Measurements from ENCODE around the gene RFX7. TPM values are rescaled to one million over a fixed set of nuclear protein-coding genes. Genes with fewer than 3 reads are reported as not detected.

Gene RFX7
- total RNA-seq, 8 experiments from 2014 or later = 6.8 to 23.7 (median 10.7) TPM

DNA sequence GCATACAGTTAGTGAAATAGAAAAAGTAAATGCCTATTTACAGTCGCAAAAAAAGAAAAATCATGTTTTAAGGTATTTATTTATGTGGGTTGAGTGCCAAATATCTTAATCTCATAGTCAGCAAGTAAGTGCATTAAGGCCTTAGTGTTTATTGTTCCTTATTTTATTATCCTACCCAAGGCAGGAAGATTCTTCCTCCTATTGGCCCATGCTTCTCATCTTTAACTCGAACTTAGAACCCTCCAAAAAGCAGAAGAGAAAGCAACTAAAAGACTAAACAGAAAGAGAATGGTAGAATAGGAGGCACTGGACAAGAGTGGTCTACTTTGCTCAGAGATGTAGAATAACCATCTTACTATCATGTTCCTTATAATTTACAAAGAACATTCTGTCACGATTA is 7.5 kb downstream of the RFX7 start:
- in situ Hi-C loops (cut with MboI; ENCODE audit: low pct_unique_long_range_greater_than_20kb in 2 of 9, low sequenced_read_pairs in 9 of 9, unreplicated experiment in 9 of 9) = no loop called here
- no peak overlapping the region for H3K27ac ChIP-seq
- no peak for ATAC-seq (replicated peaks in 6 of 8)
- H3K4me3 ChIP-seq = no peak overlapping the region
- WGBS, 10 experiments = 70 to 100% (median 95%) methylated on average over 2 to 3 of the region's 3 CpGs; no CpG with 5 or more reads in 2 of the 10 experiments
- peaks cover 5 to 7% of the 10 kb centered on the region in 2 donors for H3K4me1 ChIP-seq (replicated peaks in 1 of 2)

DNA sequence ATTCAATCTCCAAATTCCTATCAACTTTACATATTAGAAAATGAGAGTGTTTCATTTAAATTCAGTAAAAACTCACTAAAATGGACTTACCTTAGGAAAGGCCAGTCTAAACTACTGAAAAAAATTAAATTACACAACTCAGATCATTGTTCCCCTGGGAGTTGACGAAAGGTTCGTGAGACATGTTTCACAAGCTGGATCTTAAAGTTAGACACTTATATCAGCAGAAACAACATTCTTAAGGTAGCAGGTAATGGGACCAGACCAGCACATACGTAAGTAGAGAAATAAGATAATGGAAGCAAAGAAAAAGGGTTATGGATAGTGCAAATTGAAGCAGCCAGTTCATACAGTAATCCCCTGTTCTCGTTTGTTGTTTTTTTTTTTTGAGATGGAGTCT is 8.9 kb downstream of the RFX7 start:
- Histone ChIP-seq H3K27ac (no peak overlapping the region), H3K4me1 (replicated peaks in 1 of 2) (no peaks in the 10 kb centered on the region), H3K4me3 (no peak overlapping the region)
- 57 to 100% (median 94%) methylated on average over 1 to 4 of the region's 4 CpGs for WGBS, 10 experiments
- ATAC-seq (replicated peaks in 6 of 8) = no peak
- in situ Hi-C loops (cut with MboI; ENCODE audit: low pct_unique_long_range_greater_than_20kb in 2 of 9, low sequenced_read_pairs in 9 of 9, unreplicated experiment in 9 of 9) = no loop called here

DNA sequence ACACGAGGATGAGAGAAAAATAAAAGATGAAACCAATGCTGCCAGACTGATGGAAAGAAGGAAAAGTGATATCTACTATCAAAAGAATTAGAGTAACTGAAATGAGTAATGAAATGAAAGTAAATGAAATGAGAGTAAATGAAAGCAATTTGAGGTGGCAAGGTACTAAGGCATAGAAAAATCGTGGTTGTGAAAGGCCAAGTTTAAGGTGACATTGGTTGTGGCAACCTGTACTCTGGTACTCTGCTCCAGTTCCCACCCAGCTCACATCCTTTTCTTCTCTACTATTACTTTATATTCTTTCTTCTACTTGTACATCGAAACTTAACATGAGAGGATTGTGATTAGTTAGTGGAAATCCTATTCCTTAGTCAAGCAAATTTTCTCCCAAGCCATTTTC is 10.1 kb downstream of the RFX7 start:
- Histone ChIP-seq H3K27ac (no peak overlapping the region), H3K4me3 (no peak overlapping the region), H3K4me1 (replicated peaks in 1 of 2) (no peaks in the 10 kb centered on the region)
- WGBS, 10 experiments = 83 to 100% (median 97%) methylated on average over 1 to 3 of the region's 3 CpGs; no CpG with 5 or more reads in 1 of the 10 experiments
- in situ Hi-C loops (cut with MboI; ENCODE audit: low pct_unique_long_range_greater_than_20kb in 2 of 9, low sequenced_read_pairs in 9 of 9, unreplicated experiment in 9 of 9) = no loop called here
- no peak for ATAC-seq (replicated peaks in 6 of 8)

DNA sequence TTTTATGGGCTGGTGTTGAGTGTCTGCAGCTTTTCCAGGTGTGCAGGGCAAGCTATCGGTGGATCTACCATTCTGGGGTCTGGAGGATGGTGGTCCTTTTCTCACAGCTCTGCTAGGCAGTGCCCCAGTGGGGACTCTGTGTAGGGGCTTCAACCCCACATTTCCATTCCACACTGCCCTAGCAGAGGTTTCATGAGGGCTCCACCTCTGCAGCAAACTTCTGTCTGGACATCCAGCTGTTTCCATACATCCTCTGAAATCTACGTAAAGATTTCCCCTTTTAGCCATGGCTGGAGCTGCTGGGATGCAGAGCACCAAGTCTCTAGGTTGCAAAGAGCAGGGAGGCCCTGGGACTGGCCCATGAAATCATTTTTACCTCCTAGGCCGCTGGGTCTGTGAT is 11.6 kb downstream of the RFX7 start:
- in situ Hi-C loops (cut with MboI; ENCODE audit: low pct_unique_long_range_greater_than_20kb in 2 of 9, low sequenced_read_pairs in 9 of 9, unreplicated experiment in 9 of 9) = no loop called here
- WGBS, 10 experiments = 100% methylated on average over 1 to 2 of the region's 3 CpGs; no CpG with 5 or more reads in 3 of the 10 experiments
- Histone ChIP-seq H3K27ac (no peak overlapping the region), H3K4me1 (replicated peaks in 1 of 2) (no peaks in the 10 kb centered on the region), H3K4me3 (no peak overlapping the region)
- no peak for ATAC-seq (replicated peaks in 6 of 8)

DNA sequence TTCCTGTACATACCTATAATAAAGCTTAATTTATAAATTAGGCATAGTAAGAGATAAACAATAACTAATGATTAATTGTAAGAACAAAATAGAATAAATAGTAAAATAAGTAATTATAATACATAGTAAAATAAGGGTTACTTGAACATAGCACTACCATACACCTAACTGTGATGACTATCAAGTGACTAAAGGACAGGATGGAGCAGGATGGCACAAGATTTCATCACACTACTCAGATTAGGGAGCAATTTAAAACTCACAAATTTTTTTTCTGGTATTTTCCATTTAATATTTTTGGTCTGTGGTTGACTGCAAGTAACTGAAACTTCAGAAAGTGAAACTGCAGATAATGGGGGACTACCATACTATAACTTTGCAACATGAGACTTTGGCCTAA is 14.8 kb downstream of the RFX7 start:
- in situ Hi-C loops (cut with MboI; ENCODE audit: low pct_unique_long_range_greater_than_20kb in 2 of 9, low sequenced_read_pairs in 9 of 9, unreplicated experiment in 9 of 9) = no loop called here
- H3K4me3 ChIP-seq = no peak overlapping the region
- H3K4me1 ChIP-seq (replicated peaks in 1 of 2) = no peaks in the 10 kb centered on the region
- no peak overlapping the region for H3K27ac ChIP-seq
- no peak for ATAC-seq (replicated peaks in 6 of 8)

DNA sequence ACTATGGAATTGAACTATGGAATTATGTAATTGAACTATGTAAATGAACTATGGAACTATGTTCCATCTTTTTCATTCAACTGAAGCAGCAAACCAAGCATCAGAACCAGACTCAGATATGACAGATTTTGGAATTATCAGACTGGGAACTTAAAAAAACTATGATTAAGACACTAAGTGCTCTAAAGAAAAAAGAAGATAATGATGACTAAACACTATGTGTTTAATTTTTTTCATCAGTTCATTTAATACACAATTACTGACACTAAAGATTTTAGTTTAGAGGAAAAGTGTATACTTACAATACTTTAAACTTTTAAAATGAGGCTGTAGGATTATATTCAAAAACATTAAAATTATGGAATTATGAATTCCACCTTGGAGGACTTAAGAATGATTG is 15.3 kb downstream of the RFX7 start:
- in situ Hi-C loops (cut with MboI; ENCODE audit: low pct_unique_long_range_greater_than_20kb in 2 of 9, low sequenced_read_pairs in 9 of 9, unreplicated experiment in 9 of 9) = no loop called here

DNA sequence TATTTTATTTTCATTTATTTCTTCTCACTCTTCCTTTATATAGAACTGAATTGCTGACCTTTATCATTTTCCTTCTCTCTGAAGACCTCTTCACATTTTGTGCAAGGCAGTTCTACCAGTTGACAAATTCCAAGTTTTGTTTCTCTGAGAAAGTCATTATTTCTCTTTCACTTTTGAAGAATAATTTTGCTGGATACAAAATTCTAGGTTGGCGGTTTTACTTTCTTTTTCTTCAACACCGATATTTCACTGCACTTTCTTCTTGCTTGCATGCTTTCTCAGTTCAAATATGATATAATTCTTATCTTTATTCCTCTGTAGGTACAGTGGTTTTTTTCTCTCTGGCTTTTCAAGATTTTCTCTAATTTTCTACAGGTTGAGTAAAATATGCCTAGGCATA is 15.9 kb downstream of the RFX7 start:
- Histone ChIP-seq H3K27ac (no peak overlapping the region), H3K4me1 (replicated peaks in 1 of 2) (no peaks in the 10 kb centered on the region), H3K4me3 (no peak overlapping the region)
- 80 to 100% (median 96%) methylated on average over 1 to 2 of the region's 2 CpGs for WGBS, 10 experiments
- ATAC-seq (replicated peaks in 6 of 8) = no peak
- in situ Hi-C loops (cut with MboI; ENCODE audit: low pct_unique_long_range_greater_than_20kb in 2 of 9, low sequenced_read_pairs in 9 of 9, unreplicated experiment in 9 of 9) = no loop called here

More for the DNA sequence above, 15.3 kb downstream of the RFX7 start:
- no peak for ATAC-seq (replicated peaks in 6 of 8)
- Histone ChIP-seq H3K4me1 (replicated peaks in 1 of 2) (no peaks in the 10 kb centered on the region), H3K27ac (no peak overlapping the region), H3K4me3 (no peak overlapping the region)

DNA sequence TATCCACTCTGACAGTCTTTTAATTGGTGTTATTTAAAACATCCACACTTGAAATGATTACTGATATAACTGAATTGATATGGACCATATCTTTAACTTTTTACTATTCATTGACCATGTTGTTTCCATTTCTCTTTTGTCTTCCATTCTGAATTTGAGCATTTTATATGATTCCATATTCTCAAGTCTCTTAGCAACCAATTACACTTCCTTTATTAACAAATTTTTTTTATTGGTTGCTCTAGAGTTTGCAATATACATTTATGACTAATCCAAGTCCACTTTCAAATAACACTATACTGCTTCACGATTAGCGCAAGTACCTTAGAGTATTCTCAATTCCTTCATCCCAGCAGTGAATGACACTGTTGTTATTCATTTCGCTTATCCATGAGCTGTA is 16.4 kb downstream of the RFX7 start:
- Histone ChIP-seq H3K4me1 (replicated peaks in 1 of 2) (no peaks in the 10 kb centered on the region), H3K27ac (no peak overlapping the region), H3K4me3 (no peak overlapping the region)
- in situ Hi-C loops (cut with MboI; ENCODE audit: low pct_unique_long_range_greater_than_20kb in 2 of 9, low sequenced_read_pairs in 9 of 9, unreplicated experiment in 9 of 9) = no loop called here
- ATAC-seq (replicated peaks in 6 of 8) = no peak
- WGBS, 10 experiments = 76 to 100% (median 100%) methylated on average over 1 to 3 of the region's 3 CpGs

DNA sequence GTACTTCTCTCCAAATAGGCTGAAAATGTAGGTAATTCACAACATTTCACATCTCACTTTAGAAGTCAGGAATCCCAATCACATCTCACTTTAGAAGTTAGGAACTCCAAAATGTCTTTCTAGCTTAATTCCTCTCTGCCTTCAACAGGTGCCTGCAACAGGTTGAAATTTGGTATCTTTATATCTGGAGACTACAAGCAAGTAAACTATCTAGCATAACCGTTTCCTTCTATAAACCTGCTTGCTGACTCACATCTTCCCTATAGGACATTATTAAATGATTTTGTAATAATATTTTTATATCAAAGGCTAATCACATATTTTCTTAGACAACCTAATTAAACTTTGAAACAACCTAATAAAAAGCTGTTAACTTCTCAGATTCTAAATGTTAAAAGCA is 18.2 kb downstream of the RFX7 start:
- H3K27ac ChIP-seq = no peak overlapping the region
- in situ Hi-C loops (cut with MboI; ENCODE audit: low pct_unique_long_range_greater_than_20kb in 2 of 9, low sequenced_read_pairs in 9 of 9, unreplicated experiment in 9 of 9) = no loop called here
- no peak for ATAC-seq (replicated peaks in 6 of 8)
- H3K4me3 ChIP-seq = no peak overlapping the region
- no peaks in the 10 kb centered on the region for H3K4me1 ChIP-seq (replicated peaks in 1 of 2)
- WGBS, 10 experiments = 89 to 100% (median 100%) methylated on average over 1 of the region's 1 CpG; no CpG with 5 or more reads in 2 of the 10 experiments

DNA sequence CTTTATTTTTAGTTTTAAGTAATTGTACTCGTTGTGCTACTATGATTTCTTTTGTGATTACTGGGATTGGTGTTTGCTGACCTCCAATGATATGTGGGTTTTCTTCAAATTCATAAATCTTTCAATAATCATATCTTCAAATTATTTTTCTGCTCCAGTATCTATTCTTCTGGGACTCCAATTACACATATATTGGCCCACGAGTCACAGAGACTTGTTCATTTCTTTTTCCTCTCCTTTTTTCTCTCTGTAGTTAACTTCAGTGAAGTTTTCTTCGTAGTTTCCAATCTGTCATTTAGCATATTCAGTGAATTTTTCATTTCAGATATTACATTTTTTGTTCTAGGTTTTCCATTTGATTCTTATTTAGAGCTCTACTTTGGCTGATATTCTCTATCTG is 21.4 kb downstream of the RFX7 start:
- ATAC-seq (replicated peaks in 6 of 8) = no peak
- Histone ChIP-seq H3K27ac (no peak overlapping the region), H3K4me1 (replicated peaks in 1 of 2) (no peaks in the 10 kb centered on the region), H3K4me3 (no peak overlapping the region)
- in situ Hi-C loops (cut with MboI; ENCODE audit: low pct_unique_long_range_greater_than_20kb in 2 of 9, low sequenced_read_pairs in 9 of 9, unreplicated experiment in 9 of 9) = no loop called here
- WGBS, 10 experiments = 93 to 100% (median 98%) methylated on average over 3 of the region's 3 CpGs

DNA sequence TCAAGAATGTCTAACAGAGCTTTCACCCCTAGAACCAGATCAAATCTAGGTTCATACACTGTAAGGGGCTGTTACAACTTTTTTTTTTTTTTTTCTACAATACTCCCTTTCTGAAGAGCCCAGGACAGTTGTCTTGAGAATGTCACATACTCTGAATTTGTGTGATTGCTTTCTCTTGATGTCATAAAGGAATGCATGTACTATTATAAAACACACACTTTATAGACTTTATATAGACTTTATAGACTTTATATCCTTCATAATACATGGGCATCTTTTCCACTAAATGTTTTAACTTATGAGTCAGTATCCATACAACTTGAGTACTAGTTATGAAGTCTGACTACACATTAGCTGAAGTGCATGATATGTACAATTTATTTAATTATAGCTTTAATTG is 26.3 kb downstream of the RFX7 start:
- Histone ChIP-seq H3K27ac (no peak overlapping the region), H3K4me1 (replicated peaks in 1 of 2) (no peaks in the 10 kb centered on the region), H3K4me3 (no peak overlapping the region)
- in situ Hi-C loops (cut with MboI; ENCODE audit: low pct_unique_long_range_greater_than_20kb in 2 of 9, low sequenced_read_pairs in 9 of 9, unreplicated experiment in 9 of 9) = no loop called here
- no peak for ATAC-seq (replicated peaks in 6 of 8)

DNA sequence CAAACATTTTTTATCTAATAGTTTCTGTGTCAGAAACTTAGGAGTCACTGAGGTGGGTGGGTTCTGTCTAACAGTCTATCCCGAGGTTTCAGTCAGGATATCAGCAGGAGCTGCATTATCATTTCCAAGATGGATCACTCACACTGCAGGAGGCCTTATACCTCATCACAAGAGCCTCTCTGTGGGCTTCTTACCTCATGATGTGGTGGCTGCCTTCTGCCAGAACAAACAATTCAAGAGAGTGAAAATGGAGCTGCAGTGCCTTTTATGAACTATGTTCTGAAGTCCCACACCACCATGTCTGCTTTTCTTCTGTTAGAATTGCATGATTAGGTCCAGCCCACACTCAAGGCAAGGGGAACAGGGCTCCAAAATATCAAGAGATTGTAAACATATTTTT is 27.9 kb downstream of the RFX7 start:
- Histone ChIP-seq H3K27ac (no peak overlapping the region), H3K4me1 (replicated peaks in 1 of 2) (no peaks in the 10 kb centered on the region), H3K4me3 (no peak overlapping the region)
- no peak for ATAC-seq (replicated peaks in 6 of 8)
- WGBS, 10 experiments = 0 to 43% (median 18%) methylated on average over 1 of the region's 1 CpG; no CpG with 5 or more reads in 3 of the 10 experiments
- in situ Hi-C loops (cut with MboI; ENCODE audit: low pct_unique_long_range_greater_than_20kb in 2 of 9, low sequenced_read_pairs in 9 of 9, unreplicated experiment in 9 of 9) = no loop called here

DNA sequence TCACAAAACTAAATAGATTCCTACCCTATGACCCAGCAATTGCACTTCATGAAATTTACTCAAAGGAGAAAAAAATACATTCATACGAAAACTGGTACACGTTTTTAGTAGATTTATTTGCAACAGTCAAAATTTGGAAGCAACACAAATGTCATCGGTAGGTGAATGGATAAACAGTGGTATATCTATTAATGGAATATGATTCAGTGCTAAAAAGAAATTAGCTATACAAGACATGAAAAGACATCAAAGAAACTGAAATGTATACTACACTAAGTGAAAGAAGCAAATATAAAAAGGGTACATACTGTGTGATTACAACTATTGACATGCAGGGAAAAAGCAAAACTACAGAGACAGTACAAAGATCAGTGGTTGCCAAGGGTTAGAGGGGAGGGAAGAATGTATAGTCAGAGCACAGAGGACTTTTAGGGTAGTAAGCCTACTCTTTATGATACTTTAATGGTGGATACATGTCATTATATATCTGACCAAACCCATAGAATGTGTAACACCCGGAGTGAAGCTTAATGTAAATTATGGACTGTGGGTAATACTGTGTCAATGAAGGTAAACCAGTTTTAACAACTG is 31.6 kb downstream of the RFX7 start:
- in situ Hi-C loops (cut with MboI; ENCODE audit: low pct_unique_long_range_greater_than_20kb in 2 of 9, low sequenced_read_pairs in 9 of 9, unreplicated experiment in 9 of 9) = no loop called here
- WGBS, 10 experiments = 80 to 100% (median 96%) methylated on average over 3 to 4 of the region's 4 CpGs; no CpG with 5 or more reads in 1 of the 10 experiments
- no peak for ATAC-seq (replicated peaks in 6 of 8)
- no peaks in the 10 kb centered on the region for H3K4me1 ChIP-seq (replicated peaks in 1 of 2)
- H3K4me3 ChIP-seq = no peak overlapping the region
- no peak overlapping the region for H3K27ac ChIP-seq

DNA sequence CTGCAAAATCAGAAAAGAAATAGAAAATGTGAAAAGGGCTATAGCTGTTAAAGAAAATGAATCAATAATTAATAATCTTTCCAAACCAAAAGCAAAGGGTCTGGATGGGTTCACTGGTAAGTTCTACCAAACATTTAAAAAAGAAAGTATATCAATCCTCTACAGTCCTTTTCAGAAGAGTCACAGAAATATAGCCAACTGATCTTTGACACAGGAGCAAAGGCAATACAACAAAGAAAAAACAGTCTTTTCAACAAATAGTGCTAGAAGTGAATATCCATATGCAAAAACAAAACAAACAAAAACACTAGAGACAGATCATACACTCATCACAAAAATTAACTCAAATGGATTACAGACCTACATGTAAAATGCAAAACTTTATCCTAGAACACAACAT is 32.6 kb downstream of the RFX7 start:
- in situ Hi-C loops (cut with MboI; ENCODE audit: low pct_unique_long_range_greater_than_20kb in 2 of 9, low sequenced_read_pairs in 9 of 9, unreplicated experiment in 9 of 9) = no loop called here
- H3K4me3 ChIP-seq = no peak overlapping the region
- H3K4me1 ChIP-seq (replicated peaks in 1 of 2) = no peaks in the 10 kb centered on the region
- no peak for ATAC-seq (replicated peaks in 6 of 8)
- H3K27ac ChIP-seq = no peak overlapping the region

Measured in motor neuron (in vitro differentiated cells).